K562 (cell line): ENCODE data around the gene CPPED1. TPM values are rescaled to one million over a fixed set of nuclear protein-coding genes. Genes with fewer than 3 reads are reported as not detected.

Experiments
- ATF7 ChIP-seq: fragments of 450-650 bp; IDR thresholded peaks from 2 replicates; pipeline ENCODE4 v1.7.1; 2014; ENCODE audit warnings: mild to moderate bottlenecking, moderate library complexity
- ELF4 ChIP-seq: fragments of 450-650 bp; formaldehyde crosslinking; IDR thresholded peaks from 2 replicates; pipeline ENCODE4 v1.4.0; 2022; ENCODE audit warnings: missing genetic modification characterization
- GABPB2 ChIP-seq: fragments of 250-450 bp; sonication (Bioruptor Pico); conservative IDR thresholded peaks from 2 replicates; pipeline ENCODE4 v1.5.1; 2021; ENCODE audit warnings: mild to moderate bottlenecking
- KAT8 ChIP-seq: fragments of 450-650 bp; IDR thresholded peaks from 2 replicates; pipeline ENCODE4 v1.6.1; 2016; ENCODE audit warnings: low read depth, mild to moderate bottlenecking
- KDM4B ChIP-seq, 2 experiments: fragments of 450-650 bp in 1 of 2; sonication (generic) in 1 of 2; IDR thresholded peaks; 2 replicates each; pipeline ENCODE4 v1.6.1; 2016 to 2017; ENCODE audit warnings: borderline replicate concordance in 2 of 2, antibody characterized with exemption in 1 of 2, low read depth in 1 of 2, mild to moderate bottlenecking in 1 of 2
- MCM3 ChIP-seq: fragments of 450-650 bp; IDR thresholded peaks from 2 replicates; pipeline ENCODE4 v1.6.1; 2016
- MIER1 ChIP-seq: fragments of 450-650 bp; IDR thresholded peaks from 2 replicates; pipeline ENCODE4 v1.6.1; 2016; ENCODE audit warnings: antibody characterized with exemption, mild to moderate bottlenecking, low read depth
- MXI1 ChIP-seq: IDR thresholded peaks from 2 replicates; pipeline ENCODE4 v1.6.1; 2011; ENCODE audit warnings: low read depth, mild to moderate bottlenecking, improper control_type of control experiment, low read length
- NR2C1 ChIP-seq, 2 experiments: fragments of 450-650 bp; IDR thresholded peaks; 2 replicates each; pipeline ENCODE4 v1.6.1; 2017; ENCODE audit warnings: mild to moderate bottlenecking in 2 of 2, antibody characterized with exemption in 1 of 2, inconsistent platforms in 1 of 2, missing compliant biosample characterization in 1 of 2, missing genetic modification characterization in 1 of 2
- OTX1 ChIP-seq: fragments of 450-650 bp; formaldehyde crosslinking; IDR thresholded peaks from 2 replicates; pipeline ENCODE4 v1.4.0; 2022; ENCODE audit warnings: mild to moderate bottlenecking
- PCBP1 ChIP-seq: fragments of 200-400 bp; formaldehyde crosslinking; IDR thresholded peaks from 2 replicates; pipeline ENCODE4 v1.6.1; 2018; ENCODE audit warnings: mild to moderate bottlenecking, low read depth, low read length; ENCODE audit not compliant: poor library complexity, severe bottlenecking
- RCOR1 ChIP-seq, 2 experiments: IDR thresholded peaks; 2 replicates each; pipeline ENCODE4 v1.6.1; 2012; ENCODE audit warnings: low read depth in 2 of 2, low read length in 2 of 2, borderline replicate concordance in 1 of 2, improper control_type of control experiment in 1 of 2
- SAFB2 ChIP-seq: fragments of 200-400 bp; formaldehyde crosslinking; IDR thresholded peaks from 2 replicates; pipeline ENCODE4 v1.6.1; 2018; ENCODE audit warnings: borderline replicate concordance, low read length, low read depth, moderate library complexity; ENCODE audit not compliant: severe bottlenecking
- SMARCE1 ChIP-seq: fragments of 450-650 bp; IDR thresholded peaks from 2 replicates; pipeline ENCODE4 v1.7.1; 2016; ENCODE audit warnings: mild to moderate bottlenecking
- STAG1 ChIP-seq: sonication (generic); formaldehyde crosslinking; IDR thresholded peaks from 2 replicates; pipeline ENCODE4 v1.5.0; 2020; ENCODE audit warnings: missing genetic modification reagents, borderline replicate concordance
- ZEB2 ChIP-seq: fragments of 450-650 bp; IDR thresholded peaks from 2 replicates; pipeline ENCODE4 v1.6.1; 2016
- ZNF175 ChIP-seq: fragments of 200-800 bp; sonication (Bioruptor generic); IDR thresholded peaks from 2 replicates; pipeline ENCODE4 v1.6.1; 2016; ENCODE audit warnings: low read depth, mild to moderate bottlenecking, missing genetic modification characterization, missing compliant biosample characterization
- ZNF197 ChIP-seq: fragments of 200-800 bp; sonication (Bioruptor generic); IDR thresholded peaks from 2 replicates; pipeline ENCODE4 v1.6.1; 2016; ENCODE audit warnings: low read depth, missing genetic modification characterization, missing compliant biosample characterization
- polyA plus RNA-seq, 8 experiments: library from polyadenylated mRNA; depleted of rRNA in 4 of 8; stranded (reverse) in 5 of 8; unstranded in 3 of 8; fragments of >200 nt; fragmentation: Nextera tagmentation in 2 of 8; fragmentation: Illumina TruSeq in 1 of 8; extraction: Ambion mirVana in 2 of 8; extraction: Trizol in 1 of 8; gene quantifications; 2 replicates each; pipeline versions ENCODE4 v1.2.1 to v1.2.3, GENCODE V29; 2011 to 2014; ENCODE audit warnings: inconsistent platforms in 1 of 8, missing spikeins in 1 of 8
- total RNA-seq, 7 experiments: library from RNA; depleted of rRNA in 6 of 7; stranded (reverse); fragments of >200 nt in 6 of 7; fragmentation: Illumina TruSeq in 2 of 7; extraction: Trizol in 2 of 7; gene quantifications; 2 replicates each; pipeline versions ENCODE4 v1.2.1 to v1.2.3, GENCODE V29; 2011 to 2021; ENCODE audit warnings: low replicate concordance in 1 of 7
- TF ChIP-seq, protein P1 (sequence below): sonication (generic); formaldehyde crosslinking; IDR thresholded peaks from 2 replicates; pipeline ENCODE4 v1.8.0; 2022; ENCODE audit warnings: missing genetic modification reagents, mild to moderate bottlenecking, moderate library complexity, borderline replicate concordance
- TF ChIP-seq, protein P2 (sequence below): fragments of 450-650 bp; IDR thresholded peaks from 2 replicates; pipeline ENCODE4 v1.6.1; 2016; ENCODE audit warnings: low read depth

CPPED1 gene
- total and polyA plus RNA-seq, 9 of the 15 experiments (the other 6 are each of a cell fraction or from before 2014, with no cell fraction given) = 7.5 to 25.7 (median 16.9) TPM

DNA sequence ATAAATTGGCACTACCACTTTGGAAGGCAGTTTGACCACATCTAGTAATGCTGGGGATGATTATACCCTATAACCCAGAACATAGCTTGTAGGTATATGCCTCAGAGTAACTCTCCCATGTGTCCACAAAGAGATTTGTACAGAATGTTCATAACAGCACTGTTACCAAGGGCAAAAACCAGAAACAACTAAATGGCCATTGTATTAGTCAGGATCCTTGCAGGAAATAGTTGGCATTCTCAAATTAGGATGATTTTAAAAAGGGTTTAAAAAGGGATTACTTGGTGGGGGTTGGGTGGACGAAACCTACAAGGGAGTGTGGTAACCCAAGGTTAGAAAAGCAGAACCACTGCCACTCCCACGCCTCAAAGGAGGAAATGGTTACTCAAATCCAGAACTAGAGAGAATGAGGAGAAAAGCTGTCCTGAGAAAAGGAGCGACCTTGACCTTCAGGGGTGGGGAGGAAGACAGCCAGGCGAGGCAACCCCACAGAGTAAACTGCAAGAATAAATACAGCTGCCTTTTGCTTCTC, 2.1 kb downstream of the CPPED1 start (continued):
- TF ChIP-seq STAG1 (no peak), ELF4 (CRISPR knock-in tag) (no peak), OTX1 (CRISPR knock-in tag) (no peak), RCOR1 (IDR thresholded peaks at IDR 0.05; ENCODE audit: borderline replicate concordance in 1 of 2, low read depth in 2 of 2, low read length in 2 of 2) (peak in 1 of 2 experiments; percentile 70; a peak in 1 of 4 replicates), KAT8 (no peak), NR2C1 (IDR thresholded peaks at IDR 0.05) (0 out of 2 replicates have a peak, but pooled peaks have one; percentile 28), NR2C1 (tag; IDR thresholded peaks at IDR 0.05) (peak; percentile 63), GABPB2 (CRISPR knock-in tag) (no peak), SMARCE1 (peak; percentile 76; the same call in 1 of the 2 replicates), ZNF197 (CRISPR knock-in tag) (no peak), ATF7 (0 out of 2 replicates have a peak, but pooled peaks have one; percentile 11), PCBP1 (no peak), SAFB2 (no peak), ZNF175 (CRISPR knock-in tag) (no peak), KDM4B (IDR thresholded peaks at IDR 0.05; ENCODE audit: borderline replicate concordance in 2 of 2, low read depth in 1 of 2) (no peak), MXI1 (no peak), ZEB2 (no peak), MIER1 (no peak), MCM3 (no peak)
- TF ChIP-seq, protein P1, sequence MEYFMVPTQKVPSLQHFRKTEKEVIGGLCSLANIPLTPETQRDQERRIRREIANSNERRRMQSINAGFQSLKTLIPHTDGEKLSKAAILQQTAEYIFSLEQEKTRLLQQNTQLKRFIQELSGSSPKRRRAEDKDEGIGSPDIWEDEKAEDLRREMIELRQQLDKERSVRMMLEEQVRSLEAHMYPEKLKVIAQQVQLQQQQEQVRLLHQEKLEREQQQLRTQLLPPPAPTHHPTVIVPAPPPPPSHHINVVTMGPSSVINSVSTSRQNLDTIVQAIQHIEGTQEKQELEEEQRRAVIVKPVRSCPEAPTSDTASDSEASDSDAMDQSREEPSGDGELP (CRISPR knock-in tag) = no peak
- TF ChIP-seq, protein P2, sequence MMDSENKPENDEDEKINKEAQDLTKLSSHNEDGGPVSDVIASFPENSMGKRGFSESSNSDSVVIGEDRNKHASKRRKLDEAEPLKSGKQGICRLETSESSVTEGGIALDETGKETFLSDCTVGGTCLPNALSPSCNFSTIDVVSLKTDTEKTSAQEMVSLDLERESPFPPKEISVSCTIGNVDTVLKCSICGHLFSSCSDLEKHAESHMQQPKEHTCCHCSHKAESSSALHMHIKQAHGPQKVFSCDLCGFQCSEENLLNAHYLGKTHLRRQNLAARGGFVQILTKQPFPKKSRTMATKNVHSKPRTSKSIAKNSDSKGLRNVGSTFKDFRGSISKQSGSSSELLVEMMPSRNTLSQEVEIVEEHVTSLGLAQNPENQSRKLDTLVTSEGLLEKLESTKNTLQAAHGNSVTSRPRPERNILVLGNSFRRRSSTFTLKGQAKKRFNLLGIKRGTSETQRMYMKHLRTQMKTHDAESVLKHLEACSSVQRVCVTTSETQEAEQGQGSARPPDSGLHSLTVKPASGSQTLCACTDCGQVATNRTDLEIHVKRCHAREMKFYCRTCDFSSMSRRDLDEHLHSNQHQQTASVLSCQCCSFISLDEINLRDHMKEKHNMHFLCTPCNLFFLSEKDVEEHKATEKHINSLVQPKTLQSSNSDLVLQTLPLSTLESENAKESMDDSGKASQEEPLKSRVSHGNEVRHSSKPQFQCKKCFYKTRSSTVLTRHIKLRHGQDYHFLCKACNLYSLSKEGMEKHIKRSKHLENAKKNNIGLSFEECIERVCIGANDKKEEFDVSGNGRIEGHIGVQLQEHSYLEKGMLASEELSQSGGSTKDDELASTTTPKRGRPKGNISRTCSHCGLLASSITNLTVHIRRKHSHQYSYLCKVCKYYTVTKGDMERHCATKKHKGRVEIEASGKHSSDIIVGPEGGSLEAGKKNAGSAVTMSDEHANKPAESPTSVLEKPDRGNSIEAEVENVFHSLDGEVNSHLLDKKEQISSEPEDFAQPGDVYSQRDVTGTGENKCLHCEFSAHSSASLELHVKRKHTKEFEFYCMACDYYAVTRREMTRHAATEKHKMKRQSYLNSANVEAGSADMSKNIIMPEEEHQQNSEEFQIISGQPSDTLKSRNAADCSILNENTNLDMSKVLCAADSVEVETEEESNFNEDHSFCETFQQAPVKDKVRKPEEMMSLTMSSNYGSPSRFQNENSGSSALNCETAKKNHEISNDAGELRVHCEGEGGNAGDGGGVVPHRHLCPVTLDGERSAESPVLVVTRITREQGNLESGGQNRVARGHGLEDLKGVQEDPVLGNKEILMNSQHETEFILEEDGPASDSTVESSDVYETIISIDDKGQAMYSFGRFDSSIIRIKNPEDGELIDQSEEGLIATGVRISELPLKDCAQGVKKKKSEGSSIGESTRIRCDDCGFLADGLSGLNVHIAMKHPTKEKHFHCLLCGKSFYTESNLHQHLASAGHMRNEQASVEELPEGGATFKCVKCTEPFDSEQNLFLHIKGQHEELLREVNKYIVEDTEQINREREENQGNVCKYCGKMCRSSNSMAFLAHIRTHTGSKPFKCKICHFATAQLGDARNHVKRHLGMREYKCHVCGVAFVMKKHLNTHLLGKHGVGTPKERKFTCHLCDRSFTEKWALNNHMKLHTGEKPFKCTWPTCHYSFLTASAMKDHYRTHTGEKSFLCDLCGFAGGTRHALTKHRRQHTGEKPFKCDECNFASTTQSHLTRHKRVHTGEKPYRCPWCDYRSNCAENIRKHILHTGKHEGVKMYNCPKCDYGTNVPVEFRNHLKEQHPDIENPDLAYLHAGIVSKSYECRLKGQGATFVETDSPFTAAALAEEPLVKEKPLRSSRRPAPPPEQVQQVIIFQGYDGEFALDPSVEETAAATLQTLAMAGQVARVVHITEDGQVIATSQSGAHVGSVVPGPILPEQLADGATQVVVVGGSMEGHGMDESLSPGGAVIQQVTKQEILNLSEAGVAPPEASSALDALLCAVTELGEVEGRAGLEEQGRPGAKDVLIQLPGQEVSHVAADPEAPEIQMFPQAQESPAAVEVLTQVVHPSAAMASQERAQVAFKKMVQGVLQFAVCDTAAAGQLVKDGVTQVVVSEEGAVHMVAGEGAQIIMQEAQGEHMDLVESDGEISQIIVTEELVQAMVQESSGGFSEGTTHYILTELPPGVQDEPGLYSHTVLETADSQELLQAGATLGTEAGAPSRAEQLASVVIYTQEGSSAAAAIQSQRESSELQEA = no peak
